Astrocyte of the spinal cord (primary cell): ENCODE measurements around the gene SLC39A12.

ENCODE experiments used
- DNase-seq: peaks from one replicate; pipeline ENCODE4 v3.0.0; 2011; ENCODE audit warnings: low read depth, low spot score
- H3K4me3 ChIP-seq: 2 replicates; pipeline ENCODE4 v1.5.1; 2011; ENCODE audit warnings: low read depth, mild to moderate bottlenecking, low read length, moderate library complexity
- CTCF ChIP-seq: IDR thresholded peaks from 2 replicates; pipeline ENCODE4 v1.5.1; 2012; ENCODE audit warnings: low read depth, mild to moderate bottlenecking, low read length, inconsistent platforms
- in situ Hi-C: cut with HindIII; loops from 2 replicates; pipeline ENCODE4 v1.10.0; 2017; ENCODE audit warnings: low sequenced_read_pairs

SLC39A12 gene

GRCh38 chr10:17951868-17952371 lies at the start of gene SLC39A12:
SLC39A12 (plus strand) TSS chr10:17951918; CDS start chr10:17953277, 1,359 bp downstream.
- peak; percentile 64 for DNase-seq
- in situ Hi-C loops: no loop called here
- TF ChIP-seq CTCF: no peak
- H3K4me3 ChIP-seq: no peak within 1 kb of the TSS

- in situ Hi-C loops: no loop called here
- no peak for DNase-seq
- H3K4me3 ChIP-seq: no peak overlapping the region
- TF ChIP-seq CTCF: no peak
Observed at GRCh38 chr10:17904564-17904963, 47.2 kb upstream of the SLC39A12 start.

GRCh38 chr10:17905491-17905890 lies 46.2 kb upstream of the SLC39A12 start:
- no peak for DNase-seq
- no peak overlapping the region for H3K4me3 ChIP-seq
- in situ Hi-C loops: no loop called here
- no peak for TF ChIP-seq CTCF

GRCh38 chr10:17906002-17906401 lies 45.7 kb upstream of the SLC39A12 start:
- no peak overlapping the region for H3K4me3 ChIP-seq
- in situ Hi-C loops: no loop called here
- no peak for TF ChIP-seq CTCF
- no peak for DNase-seq

GRCh38 chr10:17907641-17908040 lies 44.1 kb upstream of the SLC39A12 start:
- no peak for TF ChIP-seq CTCF
- DNase-seq: no peak
- in situ Hi-C loops: no loop called here
- H3K4me3 ChIP-seq: no peak overlapping the region

GRCh38 chr10:17910125-17910789 lies 41.5 kb upstream of the SLC39A12 start:
- peak; percentile 64 for DNase-seq
- in situ Hi-C loops: no loop called here
- H3K4me3 ChIP-seq: no peak overlapping the region
- peak; percentile 68 for TF ChIP-seq CTCF
